ENCODE measurements around the gene NPIPB9.
"Not testable (repeated sequence)": the region's sequence is repeated elsewhere in the genome, so short reads cannot be mapped to it uniquely, and the experiment has no call there.

GRCh38 chr16:28711220-28712083 lies 40.1 kb upstream of the NPIPB9 start, which contains the start of gene EIF3C:
- TF ChIP-seq POLR2A (IDR thresholded peaks at IDR 0.05; ENCODE audit: low read depth, low read length); SMC3 (IDR thresholded peaks at IDR 0.05; ENCODE audit: low read depth, low read length); CTCF (conservative IDR thresholded peaks at IDR 0.05; ENCODE audit: low read depth, low read length); BHLHE40 (IDR thresholded peaks at IDR 0.05; ENCODE audit: low read depth, low read length): not testable (repeated sequence)
